MM.1S (cell line): Measurements from ENCODE around the gene APOM.

Experiments
- DNase-seq: peaks from one replicate; pipeline ENCODE4 v3.0.0-alpha.2; 2015
- H2AFZ ChIP-seq: fragments of 300-600 bp; sonication (generic); 2 replicates; pipeline ENCODE4 v1.6.0; 2016; ENCODE audit warnings: antibody characterized with exemption, low read length
- H3F3A ChIP-seq: fragments of 300-600 bp; sonication (generic); 2 replicates; pipeline ENCODE4 v1.6.1; 2016; ENCODE audit warnings: mild to moderate bottlenecking, antibody characterized with exemption, low read length, moderate library complexity, mixed read lengths; ENCODE audit not compliant: insufficient read depth
- H3K27ac ChIP-seq: fragments of 300-600 bp; sonication (generic); 2 replicates; pipeline ENCODE4 v1.5.1; 2016; ENCODE audit warnings: mild to moderate bottlenecking, low read length
- H3K27me3 ChIP-seq: fragments of 300-600 bp; sonication (generic); replicated peaks from 2 replicates; pipeline ENCODE4 v1.6.0; 2016; ENCODE audit warnings: low read length; ENCODE audit not compliant: insufficient read depth
- H3K36me3 ChIP-seq: fragments of 300-600 bp; sonication (generic); replicated peaks from 2 replicates; pipeline ENCODE4 v1.6.1; 2016; ENCODE audit warnings: mild to moderate bottlenecking, low read length, mixed read lengths; ENCODE audit not compliant: insufficient read depth
- H3K4me1 ChIP-seq: fragments of 300-600 bp; sonication (generic); 2 replicates; pipeline ENCODE4 v1.6.1; 2016; ENCODE audit warnings: low read length, mixed read lengths
- H3K4me2 ChIP-seq: fragments of 300-600 bp; sonication (generic); 2 replicates; pipeline ENCODE4 v1.6.0; 2016; ENCODE audit warnings: low read depth, low read length
- H3K4me3 ChIP-seq: fragments of 300-600 bp; sonication (generic); 2 replicates; pipeline ENCODE4 v1.5.1; 2016; ENCODE audit warnings: low read length, mixed read lengths
- H3K79me2 ChIP-seq: fragments of 300-600 bp; sonication (generic); 2 replicates; pipeline ENCODE4 v1.6.1; 2016; ENCODE audit warnings: mixed run types, low read length, mixed read lengths
- H3K9ac ChIP-seq: fragments of 300-600 bp; sonication (generic); 2 replicates; pipeline ENCODE4 v1.6.1; 2016; ENCODE audit warnings: low read length, mixed read lengths
- H3K9me2 ChIP-seq: fragments of 300-600 bp; sonication (generic); replicated peaks from 2 replicates; pipeline ENCODE4 v1.6.1; 2016; ENCODE audit warnings: mild to moderate bottlenecking, low read length, mixed read lengths; ENCODE audit not compliant: insufficient read depth
- H3K9me3 ChIP-seq: fragments of 300-600 bp; sonication (generic); replicated peaks from 2 replicates; pipeline ENCODE4 v1.6.1; 2016; ENCODE audit warnings: mild to moderate bottlenecking, low read length, mixed read lengths; ENCODE audit not compliant: insufficient read depth
- H4K20me1 ChIP-seq: fragments of 300-600 bp; sonication (generic); 2 replicates; pipeline ENCODE4 v1.6.1; 2016; ENCODE audit warnings: mild to moderate bottlenecking, low read length, moderate library complexity, mixed read lengths; ENCODE audit not compliant: insufficient read depth
- EZH2 ChIP-seq: fragments of 300-600 bp; sonication (generic); optimal IDR thresholded peaks from 2 replicates; pipeline ENCODE3; 2017; ENCODE audit warnings: low read depth, mild to moderate bottlenecking, antibody characterized with exemption, low read length, mixed read lengths
- EZH2phosphoT487 ChIP-seq: fragments of 300-600 bp; sonication (generic); IDR thresholded peaks from 2 replicates; pipeline ENCODE4 v1.6.1; 2018; ENCODE audit warnings: antibody characterized with exemption, low read length
- TF ChIP-seq, protein P1 (sequence below): fragments of 300-600 bp; sonication (generic); IDR thresholded peaks from 2 replicates; pipeline ENCODE4 v1.5.1; 2016; ENCODE audit warnings: antibody characterized with exemption, low read length, mixed read lengths

Gene APOM

GRCh38 chr6:31665501-31666336 is 10.0 kb downstream of the APOM start, which contains the start of gene CSNK2B:
CSNK2B (plus strand) TSS chr6:31666080; CDS start chr6:31666832, 752 bp downstream.
- Histone ChIP-seq H3K4me1 (peaks cover 31% of the 10 kb centered on the region), H4K20me1 (no peaks in the 10 kb centered on the region), H3K4me2 (peak within 1 kb of the TSS; percentile 97), H3K9me3 (no peaks in the 10 kb centered on the region), H3K36me3 (peaks cover 13% of the 10 kb centered on the region), H3K9me2 (no peaks in the 10 kb centered on the region), H3F3A (peaks cover 20% of the 10 kb centered on the region), H3K27ac (peak within 1 kb of the TSS; percentile 99), H3K79me2 (peaks cover 70% of the 10 kb centered on the region), H3K4me3 (peak within 1 kb of the TSS; percentile 99), H3K9ac (peak within 1 kb of the TSS; percentile 100), H3K27me3 (no peaks in the 10 kb centered on the region), H2AFZ (peak within 1 kb of the TSS; percentile 82)
- DNase-seq = peak; percentile 98
- TF ChIP-seq, protein P1, sequence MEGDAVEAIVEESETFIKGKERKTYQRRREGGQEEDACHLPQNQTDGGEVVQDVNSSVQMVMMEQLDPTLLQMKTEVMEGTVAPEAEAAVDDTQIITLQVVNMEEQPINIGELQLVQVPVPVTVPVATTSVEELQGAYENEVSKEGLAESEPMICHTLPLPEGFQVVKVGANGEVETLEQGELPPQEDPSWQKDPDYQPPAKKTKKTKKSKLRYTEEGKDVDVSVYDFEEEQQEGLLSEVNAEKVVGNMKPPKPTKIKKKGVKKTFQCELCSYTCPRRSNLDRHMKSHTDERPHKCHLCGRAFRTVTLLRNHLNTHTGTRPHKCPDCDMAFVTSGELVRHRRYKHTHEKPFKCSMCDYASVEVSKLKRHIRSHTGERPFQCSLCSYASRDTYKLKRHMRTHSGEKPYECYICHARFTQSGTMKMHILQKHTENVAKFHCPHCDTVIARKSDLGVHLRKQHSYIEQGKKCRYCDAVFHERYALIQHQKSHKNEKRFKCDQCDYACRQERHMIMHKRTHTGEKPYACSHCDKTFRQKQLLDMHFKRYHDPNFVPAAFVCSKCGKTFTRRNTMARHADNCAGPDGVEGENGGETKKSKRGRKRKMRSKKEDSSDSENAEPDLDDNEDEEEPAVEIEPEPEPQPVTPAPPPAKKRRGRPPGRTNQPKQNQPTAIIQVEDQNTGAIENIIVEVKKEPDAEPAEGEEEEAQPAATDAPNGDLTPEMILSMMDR = no peak; the same call in 1 of the 2 replicates
- TF ChIP-seq EZH2 (no peak), EZH2phosphoT487 (no peak)

GRCh38 chr6:31666337-31666965 is 10.8 kb downstream of the APOM start:
- Histone ChIP-seq H3K4me3 (peak overlapping the region; percentile 99), H3F3A (peaks cover 15% of the 10 kb centered on the region), H3K27ac (peak overlapping the region; percentile 12; the same call in 1 of the 2 replicates), H3K4me2 (peak overlapping the region; percentile 70), H3K9me2 (no peaks in the 10 kb centered on the region), H3K9me3 (no peaks in the 10 kb centered on the region), H2AFZ (peak overlapping the region; percentile 56; the same call in 1 of the 2 replicates), H4K20me1 (no peaks in the 10 kb centered on the region), H3K36me3 (peaks cover 13% of the 10 kb centered on the region), H3K79me2 (peaks cover 70% of the 10 kb centered on the region), H3K4me1 (peaks cover 27% of the 10 kb centered on the region), H3K27me3 (no peaks in the 10 kb centered on the region), H3K9ac (peak overlapping the region; percentile 89)
- TF ChIP-seq EZH2phosphoT487 (no peak), EZH2 (no peak)
- TF ChIP-seq, protein P1 = no peak
- DNase-seq = no peak

DNA sequence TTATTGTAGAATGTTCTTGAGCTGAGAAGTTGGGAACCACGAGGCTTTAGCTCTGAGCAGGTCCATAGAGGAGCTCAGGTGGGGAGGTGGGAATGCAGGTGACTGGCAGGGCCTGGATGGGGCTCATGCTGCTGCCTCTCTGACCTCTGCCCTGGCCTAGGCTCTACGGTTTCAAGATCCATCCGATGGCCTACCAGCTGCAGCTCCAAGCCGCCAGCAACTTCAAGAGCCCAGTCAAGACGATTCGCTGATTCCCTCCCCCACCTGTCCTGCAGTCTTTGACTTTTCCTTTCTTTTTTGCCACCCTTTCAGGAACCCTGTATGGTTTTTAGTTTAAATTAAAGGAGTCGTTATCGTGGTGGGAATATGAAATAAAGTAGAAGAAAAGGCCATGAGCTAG is 14.0 kb downstream of the APOM start, which contains the start of gene LY6G5B:
TSS of gene LY6G5B (plus strand) at position 301 of the 400 bp plus-strand sequence. CDS start 975 bp downstream, outside the sequence.
- Histone ChIP-seq H3K79me2 (peaks cover 44% of the 10 kb centered on the region), H3K9me2 (no peaks in the 10 kb centered on the region), H3K27me3 (no peaks in the 10 kb centered on the region), H3K9ac (no peak within 1 kb of the TSS), H3K4me1 (peaks cover 4% of the 10 kb centered on the region; the same call in 1 of the 2 replicates), H2AFZ (no peak within 1 kb of the TSS), H3F3A (peaks cover 6% of the 10 kb centered on the region), H3K36me3 (peaks cover 13% of the 10 kb centered on the region), H3K9me3 (no peaks in the 10 kb centered on the region), H3K27ac (no peak within 1 kb of the TSS), H3K4me3 (no peak within 1 kb of the TSS), H3K4me2 (no peak within 1 kb of the TSS), H4K20me1 (no peaks in the 10 kb centered on the region)
- TF ChIP-seq EZH2phosphoT487 (no peak), EZH2 (no peak)
- TF ChIP-seq, protein P1 = no peak
- no peak for DNase-seq
